A549 (cell line): ENCODE results near the gene RAB37. TPM values are rescaled to one million over a fixed set of nuclear protein-coding genes. Genes with fewer than 3 reads are reported as not detected.

Experiments used
- BHLHE40 ChIP-seq: IDR thresholded peaks from 2 replicates; pipeline ENCODE4 v1.6.1; 2012; ENCODE audit warnings: low read depth, low read length, inconsistent platforms
- CBX2 ChIP-seq: fragments of 200-600 bp; sonication (generic); IDR thresholded peaks from 2 replicates; pipeline ENCODE4 v1.6.1; 2016; ENCODE audit warnings: low read depth, mild to moderate bottlenecking, borderline replicate concordance
- CHD2 ChIP-seq: fragments of 150-350 bp; IDR thresholded peaks from 2 replicates; pipeline ENCODE4 v1.6.1; 2014; ENCODE audit warnings: low read length; ENCODE audit not compliant: partially characterized antibody
- CHD4 ChIP-seq: fragments of 200-600 bp; sonication (generic); IDR thresholded peaks from 2 replicates; pipeline ENCODE4 v1.6.1; 2016; ENCODE audit warnings: antibody characterized with exemption, mild to moderate bottlenecking, borderline replicate concordance
- EHF ChIP-seq: fragments of 250-450 bp; sonication (Bioruptor Pico); IDR thresholded peaks from 2 replicates; pipeline ENCODE4 v1.5.0; 2020; ENCODE audit warnings: mild to moderate bottlenecking
- EHMT2 ChIP-seq: fragments of 200-600 bp; sonication (generic); IDR thresholded peaks from 2 replicates; pipeline ENCODE4 v1.6.1; 2016; ENCODE audit warnings: antibody characterized with exemption, low read depth, mild to moderate bottlenecking, moderate library complexity
- ESRRA ChIP-seq: fragments of 150-350 bp; IDR thresholded peaks from 2 replicates; pipeline ENCODE4 v1.6.1; 2014; ENCODE audit warnings: mild to moderate bottlenecking, low read length, borderline replicate concordance
- FOSL2 ChIP-seq, 2 experiments: fragments of 450-650 bp in 1 of 2; fragments of >200 bp in 1 of 2; sonication (Bioruptor Twin) in 1 of 2; formaldehyde crosslinking; IDR thresholded peaks; 2 replicates each; pipeline versions ENCODE4 v1.5.0 to v1.6.1; 2016 to 2020; ENCODE audit warnings: mild to moderate bottlenecking in 1 of 2, moderate library complexity in 1 of 2
- GATA3 ChIP-seq: IDR thresholded peaks from 2 replicates; pipeline ENCODE4 v1.6.1; 2012; ENCODE audit warnings: borderline replicate concordance
- HDAC2 ChIP-seq: fragments of 200-600 bp; sonication (generic); IDR thresholded peaks from 2 replicates; pipeline ENCODE4 v1.6.1; 2016
- HEYL ChIP-seq: fragments of 250-450 bp; sonication (Bioruptor Pico); IDR thresholded peaks from 2 replicates; pipeline ENCODE4 v1.8.0; 2021; ENCODE audit warnings: mild to moderate bottlenecking, moderate library complexity
- HOXA7 ChIP-seq: fragments of 250-450 bp; sonication (Bioruptor Pico); IDR thresholded peaks from 2 replicates; pipeline ENCODE4 v1.5.0; 2020; ENCODE audit warnings: mild to moderate bottlenecking, moderate library complexity
- JUN ChIP-seq, 2 experiments: fragments of >200 bp; sonication (Bioruptor Twin); formaldehyde crosslinking; IDR thresholded peaks; 2 replicates in 1 of 2; 3 replicates in 1 of 2; pipeline ENCODE4 v1.6.1; 2016 to 2017
- KDM1A ChIP-seq: fragments of 200-600 bp; sonication (generic); IDR thresholded peaks from 2 replicates; pipeline ENCODE4 v1.6.1; 2016; ENCODE audit warnings: low read depth, mild to moderate bottlenecking
- KDM5A ChIP-seq: fragments of 200-600 bp; sonication (generic); IDR thresholded peaks from 2 replicates; pipeline ENCODE4 v1.6.1; 2016; ENCODE audit warnings: antibody characterized with exemption, mild to moderate bottlenecking
- MAFK ChIP-seq: fragments of 450-650 bp; IDR thresholded peaks from 2 replicates; pipeline ENCODE4 v1.6.1; 2014; ENCODE audit not compliant: partially characterized antibody
- MAZ ChIP-seq: fragments of 150-350 bp; IDR thresholded peaks from 2 replicates; pipeline ENCODE4 v1.6.1; 2014; ENCODE audit warnings: antibody characterized with exemption, low read depth, low read length, borderline replicate concordance
- MYC ChIP-seq: IDR thresholded peaks from 2 replicates; pipeline ENCODE4 v1.6.1; 2012; ENCODE audit warnings: mild to moderate bottlenecking, inconsistent platforms, low read length, improper control_type of control experiment, borderline replicate concordance
- PHF8 ChIP-seq: fragments of 200-600 bp; sonication (generic); IDR thresholded peaks from 2 replicates; pipeline ENCODE4 v1.6.1; 2016; ENCODE audit warnings: low read depth, mild to moderate bottlenecking, antibody characterized with exemption, moderate library complexity, borderline replicate concordance
- POLR2A ChIP-seq: IDR thresholded peaks from 2 replicates; pipeline ENCODE4 v1.6.1; 2012; ENCODE audit warnings: mild to moderate bottlenecking, low read length
- RAD21 ChIP-seq, 2 experiments: fragments of >200 bp in 1 of 2; sonication (Bioruptor Twin) in 1 of 2; formaldehyde crosslinking in 1 of 2; IDR thresholded peaks in 1 of 2; conservative IDR thresholded peaks in 1 of 2; 2 replicates in 1 of 2; 3 replicates in 1 of 2; pipeline ENCODE4 v1.6.1; 2012 to 2018; ENCODE audit warnings: inconsistent platforms in 1 of 2
- RCOR1 ChIP-seq: fragments of 150-350 bp; IDR thresholded peaks from 2 replicates; pipeline ENCODE4 v1.6.1; 2014; ENCODE audit warnings: antibody characterized with exemption, low read length, low read depth
- RNF2 ChIP-seq: fragments of 200-600 bp; sonication (generic); IDR thresholded peaks from 2 replicates; pipeline ENCODE4 v1.6.1; 2016; ENCODE audit warnings: low read depth, mild to moderate bottlenecking, antibody characterized with exemption, moderate library complexity, borderline replicate concordance
- SMC3 ChIP-seq: fragments of >200 bp; sonication (Bioruptor Twin); formaldehyde crosslinking; IDR thresholded peaks from 3 replicates; pipeline ENCODE4 v1.6.1; 2018; ENCODE audit warnings: inconsistent platforms
- SREBF2 ChIP-seq: fragments of 450-650 bp; IDR thresholded peaks from 2 replicates; pipeline ENCODE4 v1.6.1; 2014; ENCODE audit warnings: mild to moderate bottlenecking, moderate library complexity
- TP53 ChIP-seq: fragments of 250-450 bp; sonication (Bioruptor Pico); IDR thresholded peaks from 2 replicates; pipeline ENCODE4 v1.5.0; 2021; ENCODE audit warnings: mild to moderate bottlenecking, moderate library complexity
- ZSCAN20 ChIP-seq: fragments of 250-450 bp; sonication (Bioruptor Pico); IDR thresholded peaks from 2 replicates; pipeline ENCODE4 v1.8.0; 2022; ENCODE audit warnings: mild to moderate bottlenecking, moderate library complexity
- polyA plus RNA-seq, 4 experiments: library from polyadenylated mRNA; depleted of rRNA in 3 of 4; stranded (reverse); fragments of >200 nt; fragmentation: RNase III in 1 of 4; extraction: RNeasy Plus Mini Kit Qiagen cat#74134 plus additional on column Dnase treatment in 1 of 4; gene quantifications; 2 replicates in 3 of 4; 3 replicates in 1 of 4; pipeline ENCODE4 v1.2.3, GENCODE V29; 2011 to 2017
- TF ChIP-seq, protein P1 (sequence below): fragments of >200 bp; sonication (Bioruptor Twin); formaldehyde crosslinking; IDR thresholded peaks from 3 replicates; pipeline ENCODE4 v1.6.1; 2016
- TF ChIP-seq, protein P2 (sequence below): fragments of 150-350 bp; IDR thresholded peaks from 2 replicates; pipeline ENCODE4 v1.6.1; 2014; ENCODE audit warnings: low read depth, mild to moderate bottlenecking, low read length
- TF ChIP-seq, protein P3 (sequence below): fragments of 250-450 bp; sonication (Bioruptor Pico); IDR thresholded peaks from 2 replicates; pipeline ENCODE4 v1.5.0; 2020; ENCODE audit warnings: low read depth, mild to moderate bottlenecking, moderate library complexity
- TF ChIP-seq, protein P4 (sequence below): fragments of >200 bp; sonication (Bioruptor Twin); formaldehyde crosslinking; IDR thresholded peaks from 2 replicates; pipeline ENCODE4 v1.6.1; 2016
- TF ChIP-seq, protein P5 (sequence below): fragments of >200 bp; sonication (Bioruptor Twin); formaldehyde crosslinking; IDR thresholded peaks from 3 replicates; pipeline ENCODE4 v1.5.1; 2016
- TF ChIP-seq, protein P6 (sequence below): IDR thresholded peaks from 2 replicates; pipeline ENCODE4 v1.6.1; 2012
- TF ChIP-seq, protein P7 (sequence below): fragments of 250-450 bp; sonication (Bioruptor Pico); IDR thresholded peaks from 2 replicates; pipeline ENCODE4 v1.5.0; 2021; ENCODE audit warnings: mild to moderate bottlenecking, moderate library complexity, borderline replicate concordance
- TF ChIP-seq, protein P8 (sequence below): IDR thresholded peaks from 2 replicates; pipeline ENCODE4 v1.6.1; 2012; ENCODE audit warnings: low read depth, borderline replicate concordance

Gene RAB37
- polyA plus RNA-seq, 2 of the 4 experiments (the other 2 are of a cell fraction), result 2.4 to 15.8 TPM

DNA sequence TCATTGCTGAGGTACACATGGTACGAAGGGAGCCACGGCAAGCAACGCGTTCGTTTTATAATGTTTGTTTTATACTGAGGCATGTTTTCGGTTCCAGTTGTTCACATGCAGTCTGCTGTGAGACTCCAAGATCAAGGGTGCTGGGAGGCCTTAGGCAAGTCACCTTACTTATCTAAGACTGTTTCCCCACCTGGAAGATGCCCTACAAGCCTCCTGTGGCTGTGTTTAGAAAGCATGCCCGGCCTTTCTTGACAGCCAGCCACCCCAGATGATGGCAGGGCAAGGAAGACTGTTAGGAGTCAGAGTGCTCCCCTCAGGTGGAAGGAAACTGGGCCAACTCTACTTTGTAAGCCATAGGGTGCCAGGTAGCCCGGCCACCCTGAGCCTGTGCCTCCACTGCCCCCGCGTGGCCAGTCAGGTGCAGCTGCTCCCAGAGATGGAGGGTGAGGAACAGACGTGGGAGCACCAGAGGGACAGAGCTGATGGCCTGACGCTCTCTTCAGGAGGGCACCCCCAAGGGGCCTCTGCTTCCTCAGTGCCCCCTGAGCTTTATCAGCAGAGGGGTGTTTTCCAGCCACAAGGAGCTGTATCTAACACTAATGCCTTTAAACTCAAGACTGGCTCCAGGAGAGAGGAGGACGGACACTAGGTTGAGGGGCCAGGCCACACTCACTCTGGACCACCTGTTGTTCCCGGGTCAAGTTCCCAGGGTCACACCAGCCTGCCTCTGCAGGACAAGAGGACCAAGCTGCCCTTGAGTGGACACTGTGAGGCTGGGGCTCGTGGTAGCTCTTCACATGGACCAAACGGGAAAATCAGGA, 33.7 kb downstream of the RAB37 start (continued):
- TF ChIP-seq ZSCAN20 (CRISPR knock-in tag) (no peak), RNF2 (no peak), MAZ (peak; percentile 44; the same call in 1 of the 2 replicates), EHF (CRISPR knock-in tag) (no peak), SREBF2 (no peak), KDM1A (no peak), JUN (IDR thresholded peaks at IDR 0.05) (0 out of 5 replicates have a peak, but pooled peaks of 1 of the 2 experiments have one; percentile 29), FOSL2 (IDR thresholded peaks at IDR 0.05) (no peak), FOSL2 (CRISPR knock-in tag; IDR thresholded peaks at IDR 0.05) (no peak), PHF8 (no peak), MYC (no peak), HDAC2 (no peak), CHD4 (no peak), CHD2 (no peak), HEYL (CRISPR knock-in tag) (no peak), KDM5A (no peak), SMC3 (peak; percentile 88), HOXA7 (CRISPR knock-in tag) (no peak), TP53 (CRISPR knock-in tag) (no peak), CBX2 (no peak), MAFK (no peak), RCOR1 (no peak), POLR2A (no peak), RAD21 (conservative IDR thresholded peaks at IDR 0.05 in 1 of 2, IDR thresholded peaks at IDR 0.05 in 1 of 2) (peak; percentile 87 to 92), GATA3 (no peak), ESRRA (no peak), BHLHE40 (no peak), EHMT2 (no peak)
- TF ChIP-seq, protein P1, sequence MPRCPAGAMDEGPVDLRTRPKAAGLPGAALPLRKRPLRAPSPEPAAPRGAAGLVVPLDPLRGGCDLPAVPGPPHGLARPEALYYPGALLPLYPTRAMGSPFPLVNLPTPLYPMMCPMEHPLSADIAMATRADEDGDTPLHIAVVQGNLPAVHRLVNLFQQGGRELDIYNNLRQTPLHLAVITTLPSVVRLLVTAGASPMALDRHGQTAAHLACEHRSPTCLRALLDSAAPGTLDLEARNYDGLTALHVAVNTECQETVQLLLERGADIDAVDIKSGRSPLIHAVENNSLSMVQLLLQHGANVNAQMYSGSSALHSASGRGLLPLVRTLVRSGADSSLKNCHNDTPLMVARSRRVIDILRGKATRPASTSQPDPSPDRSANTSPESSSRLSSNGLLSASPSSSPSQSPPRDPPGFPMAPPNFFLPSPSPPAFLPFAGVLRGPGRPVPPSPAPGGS, result no peak
- TF ChIP-seq, protein P2, sequence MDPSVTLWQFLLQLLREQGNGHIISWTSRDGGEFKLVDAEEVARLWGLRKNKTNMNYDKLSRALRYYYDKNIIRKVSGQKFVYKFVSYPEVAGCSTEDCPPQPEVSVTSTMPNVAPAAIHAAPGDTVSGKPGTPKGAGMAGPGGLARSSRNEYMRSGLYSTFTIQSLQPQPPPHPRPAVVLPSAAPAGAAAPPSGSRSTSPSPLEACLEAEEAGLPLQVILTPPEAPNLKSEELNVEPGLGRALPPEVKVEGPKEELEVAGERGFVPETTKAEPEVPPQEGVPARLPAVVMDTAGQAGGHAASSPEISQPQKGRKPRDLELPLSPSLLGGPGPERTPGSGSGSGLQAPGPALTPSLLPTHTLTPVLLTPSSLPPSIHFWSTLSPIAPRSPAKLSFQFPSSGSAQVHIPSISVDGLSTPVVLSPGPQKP, result no peak
- TF ChIP-seq, protein P3, sequence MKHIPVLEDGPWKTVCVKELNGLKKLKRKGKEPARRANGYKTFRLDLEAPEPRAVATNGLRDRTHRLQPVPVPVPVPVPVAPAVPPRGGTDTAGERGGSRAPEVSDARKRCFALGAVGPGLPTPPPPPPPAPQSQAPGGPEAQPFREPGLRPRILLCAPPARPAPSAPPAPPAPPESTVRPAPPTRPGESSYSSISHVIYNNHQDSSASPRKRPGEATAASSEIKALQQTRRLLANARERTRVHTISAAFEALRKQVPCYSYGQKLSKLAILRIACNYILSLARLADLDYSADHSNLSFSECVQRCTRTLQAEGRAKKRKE, result no peak
- TF ChIP-seq, protein P4, sequence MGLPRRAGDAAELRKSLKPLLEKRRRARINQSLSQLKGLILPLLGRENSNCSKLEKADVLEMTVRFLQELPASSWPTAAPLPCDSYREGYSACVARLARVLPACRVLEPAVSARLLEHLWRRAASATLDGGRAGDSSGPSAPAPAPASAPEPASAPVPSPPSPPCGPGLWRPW, result no peak
- TF ChIP-seq, protein P5, sequence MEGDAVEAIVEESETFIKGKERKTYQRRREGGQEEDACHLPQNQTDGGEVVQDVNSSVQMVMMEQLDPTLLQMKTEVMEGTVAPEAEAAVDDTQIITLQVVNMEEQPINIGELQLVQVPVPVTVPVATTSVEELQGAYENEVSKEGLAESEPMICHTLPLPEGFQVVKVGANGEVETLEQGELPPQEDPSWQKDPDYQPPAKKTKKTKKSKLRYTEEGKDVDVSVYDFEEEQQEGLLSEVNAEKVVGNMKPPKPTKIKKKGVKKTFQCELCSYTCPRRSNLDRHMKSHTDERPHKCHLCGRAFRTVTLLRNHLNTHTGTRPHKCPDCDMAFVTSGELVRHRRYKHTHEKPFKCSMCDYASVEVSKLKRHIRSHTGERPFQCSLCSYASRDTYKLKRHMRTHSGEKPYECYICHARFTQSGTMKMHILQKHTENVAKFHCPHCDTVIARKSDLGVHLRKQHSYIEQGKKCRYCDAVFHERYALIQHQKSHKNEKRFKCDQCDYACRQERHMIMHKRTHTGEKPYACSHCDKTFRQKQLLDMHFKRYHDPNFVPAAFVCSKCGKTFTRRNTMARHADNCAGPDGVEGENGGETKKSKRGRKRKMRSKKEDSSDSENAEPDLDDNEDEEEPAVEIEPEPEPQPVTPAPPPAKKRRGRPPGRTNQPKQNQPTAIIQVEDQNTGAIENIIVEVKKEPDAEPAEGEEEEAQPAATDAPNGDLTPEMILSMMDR, result peak; percentile 86
- TF ChIP-seq, protein P6, sequence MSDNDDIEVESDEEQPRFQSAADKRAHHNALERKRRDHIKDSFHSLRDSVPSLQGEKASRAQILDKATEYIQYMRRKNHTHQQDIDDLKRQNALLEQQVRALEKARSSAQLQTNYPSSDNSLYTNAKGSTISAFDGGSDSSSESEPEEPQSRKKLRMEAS, result no peak
- TF ChIP-seq, protein P7, sequence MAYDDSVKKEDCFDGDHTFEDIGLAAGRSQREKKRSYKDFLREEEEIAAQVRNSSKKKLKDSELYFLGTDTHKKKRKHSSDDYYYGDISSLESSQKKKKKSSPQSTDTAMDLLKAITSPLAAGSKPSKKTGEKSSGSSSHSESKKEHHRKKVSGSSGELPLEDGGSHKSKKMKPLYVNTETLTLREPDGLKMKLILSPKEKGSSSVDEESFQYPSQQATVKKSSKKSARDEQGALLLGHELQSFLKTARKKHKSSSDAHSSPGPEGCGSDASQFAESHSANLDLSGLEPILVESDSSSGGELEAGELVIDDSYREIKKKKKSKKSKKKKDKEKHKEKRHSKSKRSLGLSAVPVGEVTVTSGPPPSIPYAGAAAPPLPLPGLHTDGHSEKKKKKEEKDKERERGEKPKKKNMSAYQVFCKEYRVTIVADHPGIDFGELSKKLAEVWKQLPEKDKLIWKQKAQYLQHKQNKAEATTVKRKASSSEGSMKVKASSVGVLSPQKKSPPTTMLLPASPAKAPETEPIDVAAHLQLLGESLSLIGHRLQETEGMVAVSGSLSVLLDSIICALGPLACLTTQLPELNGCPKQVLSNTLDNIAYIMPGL (CRISPR knock-in tag), result no peak
- TF ChIP-seq, protein P8, sequence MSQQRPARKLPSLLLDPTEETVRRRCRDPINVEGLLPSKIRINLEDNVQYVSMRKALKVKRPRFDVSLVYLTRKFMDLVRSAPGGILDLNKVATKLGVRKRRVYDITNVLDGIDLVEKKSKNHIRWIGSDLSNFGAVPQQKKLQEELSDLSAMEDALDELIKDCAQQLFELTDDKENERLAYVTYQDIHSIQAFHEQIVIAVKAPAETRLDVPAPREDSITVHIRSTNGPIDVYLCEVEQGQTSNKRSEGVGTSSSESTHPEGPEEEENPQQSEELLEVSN, result no peak
